NCI-H1105 treated with DMSO at 0.1 percent for 48 hours (cell line): ENCODE results near the gene SPRR2D.
"Not testable (repeated sequence)": the region's sequence is repeated elsewhere in the genome, so short reads cannot be mapped to it uniquely, and the experiment has no call there.

Source experiments
- DNase-seq: peaks from one replicate; lab custom pipeline; 2025; lab: John Stamatoyannopoulos, UW

The SPRR2D gene

GRCh38 chr1:153011235-153011758 is 29.6 kb downstream of the SPRR2D start:
- not testable (repeated sequence) for DNase-seq

GRCh38 chr1:153001382-153001781 is 39.5 kb downstream of the SPRR2D start, which contains the start of gene SPRR3:
TSS of gene SPRR3 (plus strand) at chr1:153001749. CDS start at chr1:153003021, 1,272 bp downstream.
- no peak for DNase-seq

- no peak for DNase-seq
Measured at GRCh38 chr1:153000294-153000693, 40.6 kb downstream of the SPRR2D start.

- no peak for DNase-seq
Measured at GRCh38 chr1:152999818-153000217, 41.1 kb downstream of the SPRR2D start.

GRCh38 chr1:152998476-152998875 is 42.4 kb downstream of the SPRR2D start:
- no peak for DNase-seq

- DNase-seq, result no peak
Measured at GRCh38 chr1:152997901-152998300, 43.0 kb downstream of the SPRR2D start.

GRCh38 chr1:152996633-152997400 is 44.1 kb downstream of the SPRR2D start:
- no peak for DNase-seq

GRCh38 chr1:152995842-152996241 is 45.1 kb downstream of the SPRR2D start:
- DNase-seq, result no peak

- DNase-seq, result no peak
Measured at GRCh38 chr1:152993186-152993585, 47.7 kb downstream of the SPRR2D start.
